Neural cell (in vitro differentiated cells): ENCODE measurements around the gene CITED1.

ENCODE experiments used
- SMC3 ChIP-seq: fragments of 450-650 bp; conservative IDR thresholded peaks from 2 replicates; pipeline ENCODE4 v1.6.1; 2014; ENCODE audit warnings: antibody characterized with exemption, mild to moderate bottlenecking, moderate library complexity; ENCODE audit not compliant: poor library complexity
- TAF1 ChIP-seq: IDR thresholded peaks from 2 replicates; pipeline ENCODE4 v1.6.1; 2012; ENCODE audit warnings: low read depth
- TF ChIP-seq, protein P1 (sequence below): fragments of 450-650 bp; IDR thresholded peaks from 2 replicates; pipeline ENCODE4 v1.5.1; 2014; ENCODE audit warnings: antibody characterized with exemption, mild to moderate bottlenecking, moderate library complexity; ENCODE audit not compliant: poor library complexity, severe bottlenecking

DNA sequence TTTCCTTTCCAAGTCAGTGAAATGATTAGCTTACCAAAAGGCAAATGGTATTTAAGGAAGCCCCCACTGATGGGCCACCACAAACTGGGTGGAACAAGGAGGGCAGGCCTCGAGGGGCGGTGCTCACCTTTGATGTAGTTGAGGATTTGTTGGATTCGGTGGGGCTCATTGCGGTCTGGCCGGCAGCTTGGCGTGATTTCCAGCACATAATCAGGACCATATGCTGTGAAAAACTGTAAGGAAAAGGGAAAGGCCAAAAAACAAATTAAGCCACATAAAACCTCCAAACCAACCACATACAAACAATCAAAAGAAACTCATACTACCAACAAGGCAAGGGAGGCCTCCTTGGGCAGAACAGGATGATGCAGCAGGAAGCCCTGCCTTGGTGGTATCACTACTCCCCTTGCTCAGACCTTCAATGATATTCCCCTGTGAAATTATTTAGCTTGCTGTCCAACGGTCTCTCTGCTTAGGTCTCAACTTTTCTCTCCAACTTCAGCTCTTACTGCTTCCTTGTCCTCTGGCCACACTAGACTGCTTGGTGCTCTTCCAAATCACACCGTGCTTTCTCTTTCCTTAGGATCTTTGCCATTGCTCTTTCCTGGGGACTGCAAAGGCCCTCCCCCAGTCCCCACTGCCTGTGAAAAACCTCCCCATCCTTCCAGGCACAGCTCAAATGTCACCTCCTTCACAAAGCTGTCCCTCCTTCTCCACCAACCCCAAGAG, 46.1 kb upstream of the CITED1 start:
- TF ChIP-seq, protein P1, sequence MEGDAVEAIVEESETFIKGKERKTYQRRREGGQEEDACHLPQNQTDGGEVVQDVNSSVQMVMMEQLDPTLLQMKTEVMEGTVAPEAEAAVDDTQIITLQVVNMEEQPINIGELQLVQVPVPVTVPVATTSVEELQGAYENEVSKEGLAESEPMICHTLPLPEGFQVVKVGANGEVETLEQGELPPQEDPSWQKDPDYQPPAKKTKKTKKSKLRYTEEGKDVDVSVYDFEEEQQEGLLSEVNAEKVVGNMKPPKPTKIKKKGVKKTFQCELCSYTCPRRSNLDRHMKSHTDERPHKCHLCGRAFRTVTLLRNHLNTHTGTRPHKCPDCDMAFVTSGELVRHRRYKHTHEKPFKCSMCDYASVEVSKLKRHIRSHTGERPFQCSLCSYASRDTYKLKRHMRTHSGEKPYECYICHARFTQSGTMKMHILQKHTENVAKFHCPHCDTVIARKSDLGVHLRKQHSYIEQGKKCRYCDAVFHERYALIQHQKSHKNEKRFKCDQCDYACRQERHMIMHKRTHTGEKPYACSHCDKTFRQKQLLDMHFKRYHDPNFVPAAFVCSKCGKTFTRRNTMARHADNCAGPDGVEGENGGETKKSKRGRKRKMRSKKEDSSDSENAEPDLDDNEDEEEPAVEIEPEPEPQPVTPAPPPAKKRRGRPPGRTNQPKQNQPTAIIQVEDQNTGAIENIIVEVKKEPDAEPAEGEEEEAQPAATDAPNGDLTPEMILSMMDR = no peak
- TF ChIP-seq SMC3 (no peak), TAF1 (no peak)
